Measurements from ENCODE around the gene NPPC. TPM values are rescaled to one million over a fixed set of nuclear protein-coding genes. Genes with fewer than 3 reads are reported as not detected.

Gene NPPC
- total RNA-seq, 4 donors from 2014 or later: 1.8 TPM; not detected in 3

- TF ChIP-seq CTCF (IDR thresholded peaks at IDR 0.05; ENCODE audit: low read depth): no peak
Observed at GRCh38 chr2:231924889-231925275, 1.3 kb downstream of the NPPC start.

GRCh38 chr2:231923951-231924888 lies 2.0 kb downstream of the NPPC start:
- no peak for TF ChIP-seq CTCF (IDR thresholded peaks at IDR 0.05; ENCODE audit: low read depth)

- TF ChIP-seq CTCF (IDR thresholded peaks at IDR 0.05; ENCODE audit: low read depth): no peak
Observed at GRCh38 chr2:231923010-231923344, 3.2 kb downstream of the NPPC start.

- TF ChIP-seq CTCF (IDR thresholded peaks at IDR 0.05; ENCODE audit: low read depth): no peak
Observed at GRCh38 chr2:231922311-231923009, 3.7 kb downstream of the NPPC start.

- no peak for TF ChIP-seq CTCF (IDR thresholded peaks at IDR 0.05; ENCODE audit: low read depth)
Observed at GRCh38 chr2:231920795-231921194, 5.4 kb downstream of the NPPC start.

- no peak for TF ChIP-seq CTCF (IDR thresholded peaks at IDR 0.05; ENCODE audit: low read depth)
Observed at GRCh38 chr2:231920366-231920765, 5.8 kb downstream of the NPPC start.

GRCh38 chr2:231919341-231920035 lies 6.7 kb downstream of the NPPC start:
- TF ChIP-seq CTCF (IDR thresholded peaks at IDR 0.05; ENCODE audit: low read depth): no peak

Measured in subcutaneous adipose tissue (tissue), 4 donors.